Smooth muscle cell (in vitro differentiated cells): ENCODE measurements around the gene FRY. TPM values are rescaled to one million over a fixed set of nuclear protein-coding genes. Genes with fewer than 3 reads are reported as not detected.

ENCODE experiments used
- DNase-seq: peaks from one replicate; lab custom pipeline; 2025; ENCODE audit not compliant: unreplicated experiment; lab: John Stamatoyannopoulos, UW
- H2AFZ ChIP-seq: fragments of 200-600 bp; sonication (generic); 2 replicates; pipeline ENCODE4 v1.6.0; 2016; ENCODE audit warnings: antibody characterized with exemption, low read depth, mild to moderate bottlenecking
- H3F3A ChIP-seq: fragments of 200-600 bp; sonication (generic); 2 replicates; pipeline ENCODE4 v1.6.0; 2017; ENCODE audit warnings: antibody characterized with exemption, low read depth
- H3K27ac ChIP-seq: fragments of 200-600 bp; sonication (generic); 2 replicates; pipeline ENCODE4 v1.5.1; 2016; ENCODE audit warnings: low read depth, mild to moderate bottlenecking
- H3K27me3 ChIP-seq: fragments of 200-600 bp; sonication (generic); 2 replicates; pipeline ENCODE4 v1.6.1; 2016; ENCODE audit warnings: low read depth, mild to moderate bottlenecking
- H3K36me3 ChIP-seq: fragments of 200-600 bp; sonication (generic); 2 replicates; pipeline ENCODE4 v1.5.1; 2016; ENCODE audit warnings: low read depth
- H3K4me1 ChIP-seq: fragments of 200-600 bp; sonication (generic); 2 replicates; pipeline ENCODE4 v1.5.1; 2016; ENCODE audit warnings: low read depth
- H3K4me2 ChIP-seq: fragments of 200-600 bp; sonication (generic); 2 replicates; pipeline ENCODE4 v1.6.0; 2016; ENCODE audit warnings: mild to moderate bottlenecking
- H3K4me3 ChIP-seq: fragments of 200-600 bp; sonication (generic); 2 replicates; pipeline ENCODE4 v1.5.1; 2016; ENCODE audit warnings: mild to moderate bottlenecking
- H3K79me2 ChIP-seq: fragments of 200-600 bp; sonication (generic); 2 replicates; pipeline ENCODE4 v1.6.0; 2016; ENCODE audit warnings: low read depth, mild to moderate bottlenecking
- H3K9ac ChIP-seq: fragments of 200-600 bp; sonication (generic); 2 replicates; pipeline ENCODE4 v1.6.0; 2016; ENCODE audit warnings: low read depth
- H3K9me3 ChIP-seq: fragments of 200-600 bp; sonication (generic); replicated peaks from 2 replicates; pipeline ENCODE4 v1.5.1; 2016; ENCODE audit warnings: low read depth
- H4K20me1 ChIP-seq: fragments of 200-600 bp; sonication (generic); 2 replicates; pipeline ENCODE4 v1.6.0; 2016; ENCODE audit warnings: low read depth
- WGBS: methylation state at CpG from one replicate; pipeline ENCODE4 v1.1.7; 2016; ENCODE audit warnings: low lambda C conversion rate; 5-methylcytosine and 5-hydroxymethylcytosine counted together
- polyA plus RNA-seq: library from polyadenylated mRNA; unstranded; fragments of >200 nt; fragmentation: Nextera tagmentation; extraction: Ambion mirVana; gene quantifications from 2 replicates; pipeline ENCODE4 v1.2.1, GENCODE V29; 2016
- total RNA-seq: library from RNA; depleted of rRNA; stranded (reverse); fragments of >200 nt; gene quantifications from 2 replicates; pipeline ENCODE4 v1.2.3, GENCODE V29; 2014
- TF ChIP-seq, protein P1 (sequence below): fragments of 200-600 bp; sonication (generic); IDR thresholded peaks from 2 replicates; pipeline ENCODE4 v1.5.1; 2017; ENCODE audit warnings: borderline replicate concordance, mild to moderate bottlenecking, antibody characterized with exemption; ENCODE audit not compliant: insufficient read depth, poor library complexity, severe bottlenecking

The FRY gene
- total and polyA plus RNA-seq, 2 experiments from 2014 or later = 1.1 to 3.2 TPM

DNA sequence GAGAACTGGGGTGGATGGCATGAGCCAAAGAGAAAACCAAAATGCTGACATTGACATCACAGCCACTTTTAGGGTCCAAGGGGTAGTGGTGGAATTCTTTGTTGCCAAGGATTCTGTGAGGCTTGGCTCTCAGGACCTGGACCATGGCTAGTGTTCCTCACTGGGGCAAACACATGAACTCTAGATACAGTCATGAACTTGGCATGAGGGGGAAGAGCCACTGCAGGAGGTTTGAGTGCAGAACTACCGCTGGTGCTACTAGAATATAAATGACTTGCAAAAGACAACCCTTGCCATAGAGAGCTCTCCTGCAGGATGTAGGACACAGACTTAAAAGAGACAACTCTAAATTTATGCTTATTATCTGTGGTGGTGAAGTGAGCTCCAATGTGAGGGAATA is 29.8 kb upstream of the FRY start:
- H3K4me1 ChIP-seq = no peaks in the 10 kb centered on the region
- no peak overlapping the region for H3K4me2 ChIP-seq
- no peak overlapping the region for H3K4me3 ChIP-seq
- no peak overlapping the region for H3K27ac ChIP-seq
- no peaks in the 10 kb centered on the region for H3F3A ChIP-seq
- H4K20me1 ChIP-seq = no peaks in the 10 kb centered on the region
- TF ChIP-seq, protein P1, sequence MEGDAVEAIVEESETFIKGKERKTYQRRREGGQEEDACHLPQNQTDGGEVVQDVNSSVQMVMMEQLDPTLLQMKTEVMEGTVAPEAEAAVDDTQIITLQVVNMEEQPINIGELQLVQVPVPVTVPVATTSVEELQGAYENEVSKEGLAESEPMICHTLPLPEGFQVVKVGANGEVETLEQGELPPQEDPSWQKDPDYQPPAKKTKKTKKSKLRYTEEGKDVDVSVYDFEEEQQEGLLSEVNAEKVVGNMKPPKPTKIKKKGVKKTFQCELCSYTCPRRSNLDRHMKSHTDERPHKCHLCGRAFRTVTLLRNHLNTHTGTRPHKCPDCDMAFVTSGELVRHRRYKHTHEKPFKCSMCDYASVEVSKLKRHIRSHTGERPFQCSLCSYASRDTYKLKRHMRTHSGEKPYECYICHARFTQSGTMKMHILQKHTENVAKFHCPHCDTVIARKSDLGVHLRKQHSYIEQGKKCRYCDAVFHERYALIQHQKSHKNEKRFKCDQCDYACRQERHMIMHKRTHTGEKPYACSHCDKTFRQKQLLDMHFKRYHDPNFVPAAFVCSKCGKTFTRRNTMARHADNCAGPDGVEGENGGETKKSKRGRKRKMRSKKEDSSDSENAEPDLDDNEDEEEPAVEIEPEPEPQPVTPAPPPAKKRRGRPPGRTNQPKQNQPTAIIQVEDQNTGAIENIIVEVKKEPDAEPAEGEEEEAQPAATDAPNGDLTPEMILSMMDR = no peak
- H2AFZ ChIP-seq = no peak overlapping the region
- no peaks in the 10 kb centered on the region for H3K79me2 ChIP-seq
- no peak overlapping the region for H3K9ac ChIP-seq
- 100% methylated on average over 1 of the region's 1 CpG for WGBS
- H3K36me3 ChIP-seq = no peaks in the 10 kb centered on the region
- no peaks in the 10 kb centered on the region for H3K9me3 ChIP-seq
- DNase-seq = no peak
- no peaks in the 10 kb centered on the region for H3K27me3 ChIP-seq

GRCh38 chr13:32002873-32003272 is 28.7 kb upstream of the FRY start:
- no peaks in the 10 kb centered on the region for H3K79me2 ChIP-seq
- no peaks in the 10 kb centered on the region for H3K9me3 ChIP-seq
- no peak overlapping the region for H3K9ac ChIP-seq
- H3K36me3 ChIP-seq = no peaks in the 10 kb centered on the region
- H3K4me1 ChIP-seq = no peaks in the 10 kb centered on the region
- no peak overlapping the region for H2AFZ ChIP-seq
- no peak for DNase-seq
- TF ChIP-seq, protein P1 = no peak
- no peaks in the 10 kb centered on the region for H4K20me1 ChIP-seq
- H3K4me3 ChIP-seq = no peak overlapping the region
- WGBS = 92% methylated on average over 3 of the region's 3 CpGs
- no peak overlapping the region for H3K27ac ChIP-seq
- H3K4me2 ChIP-seq = no peak overlapping the region
- H3F3A ChIP-seq = no peaks in the 10 kb centered on the region
- H3K27me3 ChIP-seq = no peaks in the 10 kb centered on the region

- TF ChIP-seq, protein P1 = no peak
- Histone ChIP-seq H3K4me1 (no peaks in the 10 kb centered on the region), H3K27ac (no peak overlapping the region), H3K9me3 (no peaks in the 10 kb centered on the region), H3K9ac (no peak overlapping the region), H3K4me2 (no peak overlapping the region), H3K36me3 (no peaks in the 10 kb centered on the region), H3K27me3 (no peaks in the 10 kb centered on the region), H2AFZ (no peak overlapping the region), H3K4me3 (no peak overlapping the region), H3F3A (no peaks in the 10 kb centered on the region), H3K79me2 (no peaks in the 10 kb centered on the region), H4K20me1 (no peaks in the 10 kb centered on the region)
- DNase-seq = no peak
These were observed 24.1 kb upstream of the FRY start for GRCh38 chr13:32007494-32007893.

DNA sequence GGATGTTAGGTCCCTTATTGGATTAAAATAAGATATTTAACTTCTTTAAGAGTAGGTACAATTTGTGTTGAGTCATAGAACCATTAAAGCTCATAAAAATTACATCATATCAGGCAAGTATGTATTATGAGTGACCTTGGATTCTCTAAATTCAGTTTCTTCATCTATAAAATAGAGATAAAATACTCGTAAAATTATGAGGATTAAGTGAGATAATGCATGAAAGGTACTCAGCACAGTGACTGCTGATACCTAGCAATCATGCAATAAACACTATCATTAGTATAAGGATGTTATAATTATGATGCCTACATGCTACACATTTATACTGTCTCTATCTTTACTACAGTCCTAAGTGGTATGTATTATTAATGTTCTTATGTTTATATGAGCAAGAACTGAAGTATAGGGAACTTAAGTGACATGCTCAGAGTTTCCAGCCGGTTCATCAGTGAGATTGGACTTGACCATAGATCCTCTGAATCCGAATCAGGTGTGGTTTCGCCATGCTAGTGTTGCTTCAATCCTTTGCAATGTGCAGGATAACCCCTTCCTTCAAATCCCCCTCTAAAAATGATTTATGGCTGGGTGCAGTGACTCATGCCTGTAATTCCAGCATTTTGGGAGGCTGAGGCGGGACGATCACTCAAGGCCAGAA is 22.9 kb upstream of the FRY start:
- Histone ChIP-seq H3K4me2 (no peak overlapping the region), H3K36me3 (no peaks in the 10 kb centered on the region), H3K4me3 (no peak overlapping the region), H3K4me1 (no peaks in the 10 kb centered on the region), H2AFZ (no peak overlapping the region), H3K79me2 (no peaks in the 10 kb centered on the region), H3F3A (no peaks in the 10 kb centered on the region), H3K27me3 (no peaks in the 10 kb centered on the region), H3K9ac (no peak overlapping the region), H3K9me3 (no peaks in the 10 kb centered on the region), H4K20me1 (no peaks in the 10 kb centered on the region), H3K27ac (no peak overlapping the region)
- WGBS = 91% methylated on average over 6 of the region's 6 CpGs
- TF ChIP-seq, protein P1 = no peak
- no peak for DNase-seq
